ENCODE measurements around the gene CHST12. TPM values are rescaled to one million over a fixed set of nuclear protein-coding genes. Genes with fewer than 3 reads are reported as not detected.
"Not testable (repeated sequence)": the region's sequence is repeated elsewhere in the genome, so short reads cannot be mapped to it uniquely, and the experiment has no call there.

Gene CHST12
- total RNA-seq, 2 experiments from 2014 or later, result 64.6 to 65.1 TPM

DNA sequence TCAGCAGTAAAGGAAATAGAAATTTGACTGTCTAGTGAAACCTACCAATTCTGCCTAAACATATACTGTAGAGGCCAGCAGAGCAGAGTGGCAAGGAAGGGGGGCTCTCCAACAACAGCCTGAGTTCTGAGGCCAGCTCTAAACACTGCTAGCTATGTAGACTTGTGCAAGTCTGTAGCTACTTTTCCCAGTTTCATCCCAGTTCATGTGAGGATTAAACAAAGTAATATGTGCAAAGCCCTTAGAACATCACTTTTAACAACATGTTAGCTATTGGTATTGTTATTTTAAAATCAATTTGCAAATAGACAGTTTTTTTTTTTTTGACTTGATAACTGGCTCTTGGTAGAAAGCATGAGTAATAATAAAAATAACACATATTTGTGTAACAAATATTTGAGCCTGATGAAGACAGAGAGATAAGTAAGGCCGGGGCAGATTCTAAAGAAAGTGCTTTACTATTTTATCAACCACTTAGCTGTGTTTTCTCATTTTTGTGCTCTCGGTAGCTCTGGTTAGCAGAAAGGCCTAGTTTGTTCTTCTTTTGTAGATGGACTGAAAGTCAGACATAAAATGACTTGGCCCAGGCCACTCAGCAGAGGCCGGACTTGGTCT is 9.3 kb downstream of the CHST12 start:
- H3K4me1 Mint-ChIP-seq, result peaks cover 71% of the 10 kb centered on the region
- POLR2A ChIA-PET, result interaction anchor here (1.4 kb wide), 1 partner anchor 9 kb away, joined by 3 read pairs; the partner anchor contains the start of gene CHST12
- CTCF ChIA-PET, result interaction anchor here (1.4 kb wide), 2 partner anchors 19 to 56 kb away, joined by 4 to 7 read pairs; no protein-coding TSS in a partner anchor
- peaks cover 46% of the 10 kb centered on the region for H3K36me3 Mint-ChIP-seq (ENCODE audit: low read depth)
- no peak overlapping the region for H3K4me3 Mint-ChIP-seq
- no peaks in the 10 kb centered on the region for H3K9me3 Mint-ChIP-seq
- DNase-seq, result no peak
- no peak overlapping the region for H3K27ac Mint-ChIP-seq
- H3K27me3 Mint-ChIP-seq, result no peaks in the 10 kb centered on the region

DNA sequence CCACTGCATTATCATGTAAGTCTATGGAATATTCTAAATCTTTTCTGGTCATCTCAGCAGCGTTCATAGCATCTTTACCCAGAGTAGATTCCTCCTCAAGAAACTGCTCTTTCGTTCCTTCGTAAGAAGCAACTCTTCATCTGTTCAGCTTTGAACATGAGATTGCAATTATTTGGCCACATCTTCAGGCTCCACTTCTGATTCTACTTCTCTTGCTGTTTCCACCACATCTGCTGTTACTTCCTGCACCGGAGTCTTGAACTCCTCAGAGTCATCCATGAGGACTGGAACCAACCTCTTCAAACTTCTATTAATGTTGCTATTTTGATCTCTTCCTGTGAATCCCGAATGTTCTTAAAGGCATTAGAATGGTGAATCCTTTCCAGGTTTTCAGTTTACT is 12.7 kb downstream of the CHST12 start:
- no peak for DNase-seq
- ChIA-PET POLR2A (no interaction called here), CTCF (no interaction called here)
- peaks cover 59% of the 10 kb centered on the region for H3K4me1 Mint-ChIP-seq
- no peak overlapping the region for H3K27ac Mint-ChIP-seq
- no peaks in the 10 kb centered on the region for H3K27me3 Mint-ChIP-seq
- H3K9me3 Mint-ChIP-seq, result no peaks in the 10 kb centered on the region
- H3K4me3 Mint-ChIP-seq, result no peak overlapping the region
- H3K36me3 Mint-ChIP-seq (ENCODE audit: low read depth), result peaks cover 34% of the 10 kb centered on the region

DNA sequence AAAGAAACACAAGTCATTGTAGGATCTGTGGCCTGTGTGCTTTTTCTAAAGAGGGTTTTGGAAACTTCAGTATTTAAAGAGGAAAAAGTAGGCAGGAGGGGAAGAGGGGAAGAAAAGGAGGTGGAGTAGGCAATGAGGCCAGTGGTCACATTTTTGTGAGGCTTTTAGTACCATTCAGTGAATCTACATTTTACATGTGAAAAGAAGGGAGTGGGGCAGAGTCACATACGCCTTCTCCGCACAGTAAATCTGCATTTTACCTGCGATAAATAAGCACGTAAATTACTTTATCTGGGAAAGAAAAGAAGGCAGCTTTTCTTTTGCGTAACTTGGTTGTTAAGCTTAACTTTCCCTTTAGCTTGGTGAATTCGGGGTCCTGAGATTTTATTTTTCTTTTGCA is 13.2 kb downstream of the CHST12 start:
- no peak for DNase-seq
- Mint-ChIP-seq H3K4me1 (peaks cover 58% of the 10 kb centered on the region), H3K36me3 (ENCODE audit: low read depth) (peaks cover 34% of the 10 kb centered on the region), H3K9me3 (no peaks in the 10 kb centered on the region), H3K27me3 (no peaks in the 10 kb centered on the region), H3K4me3 (no peak overlapping the region), H3K27ac (no peak overlapping the region)
- ChIA-PET POLR2A (interaction anchor here (3.3 kb wide), 1 partner anchor 11 kb away, joined by 29 read pairs; no protein-coding TSS in a partner anchor), CTCF (interaction anchor here (0.7 to 1.4 kb wide), 2 partner anchors 9 to 14 kb away, joined by 3 to 5 read pairs; no protein-coding TSS in a partner anchor)

DNA sequence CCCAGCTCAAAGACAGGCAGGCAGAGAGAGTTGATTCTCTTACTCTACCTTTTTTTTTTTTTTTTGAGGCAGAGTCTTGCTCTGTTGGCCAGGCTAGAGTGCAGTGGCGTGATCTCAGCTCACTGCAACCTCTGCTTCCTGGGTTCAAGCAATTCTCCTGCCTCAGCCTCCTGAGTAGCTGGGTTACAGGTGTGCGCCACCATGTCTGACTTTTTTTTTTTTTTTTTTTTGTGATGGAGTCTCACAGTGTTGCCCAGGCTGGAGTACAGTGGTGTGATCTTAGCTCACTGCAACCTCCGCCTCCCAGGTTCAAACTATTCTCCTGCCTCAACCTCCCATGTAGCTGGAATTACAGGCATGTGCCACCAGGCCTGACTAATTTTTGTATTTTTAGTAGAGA is 13.8 kb downstream of the CHST12 start:
- H3K27me3 Mint-ChIP-seq, H3K4me3 Mint-ChIP-seq, H3K9me3 Mint-ChIP-seq, DNase-seq: not testable (repeated sequence)
- Mint-ChIP-seq H3K4me1 (peaks cover 56% of the 10 kb centered on the region), H3K27ac (peak overlapping the region; percentile 59), H3K36me3 (ENCODE audit: low read depth) (peaks cover 36% of the 10 kb centered on the region)
- CTCF ChIA-PET, result interaction anchor here (0.7 to 1.4 kb wide), 5 partner anchors 10 to 94 kb away, joined by 3 to 5 read pairs (median 4); no protein-coding TSS in a partner anchor
- POLR2A ChIA-PET, result interaction anchor here (3.3 kb wide), 1 partner anchor 11 kb away, joined by 29 read pairs; no protein-coding TSS in a partner anchor

DNA sequence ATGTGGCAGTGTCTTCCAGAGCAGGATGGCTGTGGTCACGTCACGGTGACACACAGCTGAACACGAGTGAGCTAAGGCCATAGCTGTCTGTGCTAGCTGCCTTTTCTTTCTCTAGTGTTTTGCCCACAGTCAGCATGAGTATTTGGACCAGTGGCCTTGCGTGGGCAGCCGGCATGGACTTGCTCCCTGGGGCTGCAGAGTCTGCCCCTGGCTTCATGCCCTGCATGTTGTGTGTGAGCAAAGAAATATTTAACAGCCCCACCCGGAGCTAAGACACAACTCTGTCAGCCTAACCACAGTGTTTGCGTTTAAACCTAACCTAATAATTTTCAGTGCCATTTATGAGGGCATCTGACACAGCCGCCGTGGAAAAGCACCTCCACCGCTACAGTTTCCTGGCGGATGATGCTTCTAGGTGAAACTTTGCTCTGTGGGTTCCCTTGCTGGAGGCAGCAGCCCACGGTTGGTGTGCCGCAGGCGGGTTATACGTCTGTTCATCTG is 14.6 kb downstream of the CHST12 start:
- Mint-ChIP-seq H3K27me3 (no peaks in the 10 kb centered on the region), H3K9me3 (no peaks in the 10 kb centered on the region), H3K36me3 (ENCODE audit: low read depth) (peaks cover 35% of the 10 kb centered on the region), H3K27ac (peak overlapping the region; percentile 59), H3K4me1 (peaks cover 48% of the 10 kb centered on the region), H3K4me3 (peak overlapping the region; percentile 25)
- ChIA-PET POLR2A (interaction anchor here (3.3 kb wide), 1 partner anchor 12 kb away, joined by 29 read pairs; no protein-coding TSS in a partner anchor), CTCF (interaction anchor here (0.7 to 1.7 kb wide), 5 partner anchors 11 to 93 kb away, joined by 3 to 8 read pairs (median 5); no protein-coding TSS in a partner anchor)
- peak; percentile 67 for DNase-seq

DNA sequence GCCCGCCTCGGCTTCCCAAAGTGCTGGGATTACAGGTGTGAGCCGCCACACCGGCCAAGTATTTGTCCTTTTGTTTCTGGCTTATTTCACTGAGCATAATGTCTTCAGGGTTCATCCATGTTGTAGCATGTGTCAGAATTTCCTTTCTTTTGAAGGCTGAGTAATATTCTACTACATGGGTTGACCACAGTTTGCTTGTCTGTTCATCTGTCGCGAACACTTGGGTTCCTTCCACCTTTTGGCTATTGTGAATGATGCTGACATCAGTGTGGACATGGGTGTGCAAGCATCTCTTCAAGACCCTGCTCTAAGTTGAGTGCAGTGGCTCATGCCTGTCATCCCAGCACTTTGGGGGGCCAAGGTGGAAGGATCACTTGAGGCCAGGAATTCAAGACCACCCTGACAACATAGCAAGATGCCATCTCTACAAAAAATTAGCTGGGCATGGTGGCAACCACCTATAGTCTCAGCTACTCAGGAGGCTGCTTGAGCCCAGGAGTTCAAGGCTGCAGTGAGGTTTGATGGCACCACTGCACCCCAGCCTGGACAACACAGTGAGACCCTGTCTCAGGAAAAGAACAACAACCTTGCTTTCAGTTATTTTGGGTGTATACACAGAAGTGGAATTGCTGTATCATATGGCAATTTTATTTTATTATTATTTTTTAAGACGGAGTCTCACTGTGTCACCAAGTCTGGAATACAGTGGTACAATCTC is 17.0 kb downstream of the CHST12 start:
- CTCF ChIA-PET, result interaction anchor here (0.6 to 0.9 kb wide), 2 partner anchors 11 to 206 kb away, joined by 4 to 5 read pairs; no protein-coding TSS in a partner anchor
- H3K4me3 Mint-ChIP-seq, result no peak overlapping the region

DNA sequence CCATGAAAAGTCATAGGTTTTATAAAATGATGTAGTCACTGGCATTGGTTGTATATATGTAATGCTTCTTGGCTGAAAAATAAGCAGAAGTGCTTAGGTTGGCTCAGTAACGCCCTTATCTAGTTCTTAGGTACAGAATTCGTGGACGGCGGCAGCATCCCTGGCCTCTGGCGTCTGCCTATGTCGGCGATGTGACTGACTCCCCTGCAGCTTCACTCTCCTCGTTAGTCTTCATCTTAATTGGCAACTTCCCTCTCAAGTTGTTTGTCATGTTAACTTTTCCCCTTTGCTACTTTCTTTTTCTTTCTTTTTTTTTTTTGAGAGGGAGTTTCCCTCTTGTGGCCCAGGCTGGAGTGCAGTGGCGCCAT is 18.5 kb downstream of the CHST12 start:
- Mint-ChIP-seq H3K9me3 (no peaks in the 10 kb centered on the region), H3K4me3 (no peak overlapping the region), H3K36me3 (ENCODE audit: low read depth) (peaks cover 11% of the 10 kb centered on the region), H3K4me1 (peaks cover 35% of the 10 kb centered on the region), H3K27ac (no peak overlapping the region), H3K27me3 (no peaks in the 10 kb centered on the region)
- CTCF ChIA-PET, result interaction anchor here (0.7 kb wide), 1 partner anchor 259 kb away, joined by 3 read pairs; no protein-coding TSS in a partner anchor
- DNase-seq, result no peak
- POLR2A ChIA-PET, result no interaction called here

More for the DNA sequence above, 17.0 kb downstream of the CHST12 start:
- Mint-ChIP-seq H3K9me3 (no peaks in the 10 kb centered on the region), H3K4me1 (peaks cover 40% of the 10 kb centered on the region), H3K27ac (no peak overlapping the region), H3K36me3 (ENCODE audit: low read depth) (peaks cover 24% of the 10 kb centered on the region), H3K27me3 (no peaks in the 10 kb centered on the region)
- POLR2A ChIA-PET, result no interaction called here
- DNase-seq, result no peak

DNA sequence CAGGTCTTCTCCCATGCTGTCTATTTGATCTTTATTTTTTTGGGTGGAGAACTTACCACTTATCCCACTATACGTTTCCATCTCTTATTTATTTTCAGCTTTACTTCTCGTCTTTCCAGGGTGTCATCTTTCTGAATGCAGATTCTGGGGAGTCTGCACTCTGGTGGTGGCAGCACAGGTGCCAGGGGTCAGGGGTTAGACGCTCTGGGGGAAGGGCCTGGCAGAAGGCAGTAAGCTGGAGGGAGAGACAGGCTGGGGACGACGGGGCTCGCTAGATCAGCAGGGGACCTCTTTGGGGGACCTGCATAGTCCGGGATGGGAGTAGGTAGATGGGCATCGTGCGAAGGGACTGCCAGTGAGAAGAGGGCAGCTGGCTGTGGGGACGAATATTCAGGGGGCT is 22.3 kb downstream of the CHST12 start:
- Mint-ChIP-seq H3K4me3 (no peak overlapping the region), H3K36me3 (ENCODE audit: low read depth) (peaks cover 16% of the 10 kb centered on the region), H3K27me3 (no peaks in the 10 kb centered on the region), H3K9me3 (peaks cover 1% of the 10 kb centered on the region), H3K4me1 (peaks cover 31% of the 10 kb centered on the region), H3K27ac (no peak overlapping the region)
- ChIA-PET POLR2A (no interaction called here), CTCF (interaction anchor here (0.6 kb wide), 1 partner anchor 19 kb away, joined by 3 read pairs; no protein-coding TSS in a partner anchor)
- DNase-seq, result no peak

DNA sequence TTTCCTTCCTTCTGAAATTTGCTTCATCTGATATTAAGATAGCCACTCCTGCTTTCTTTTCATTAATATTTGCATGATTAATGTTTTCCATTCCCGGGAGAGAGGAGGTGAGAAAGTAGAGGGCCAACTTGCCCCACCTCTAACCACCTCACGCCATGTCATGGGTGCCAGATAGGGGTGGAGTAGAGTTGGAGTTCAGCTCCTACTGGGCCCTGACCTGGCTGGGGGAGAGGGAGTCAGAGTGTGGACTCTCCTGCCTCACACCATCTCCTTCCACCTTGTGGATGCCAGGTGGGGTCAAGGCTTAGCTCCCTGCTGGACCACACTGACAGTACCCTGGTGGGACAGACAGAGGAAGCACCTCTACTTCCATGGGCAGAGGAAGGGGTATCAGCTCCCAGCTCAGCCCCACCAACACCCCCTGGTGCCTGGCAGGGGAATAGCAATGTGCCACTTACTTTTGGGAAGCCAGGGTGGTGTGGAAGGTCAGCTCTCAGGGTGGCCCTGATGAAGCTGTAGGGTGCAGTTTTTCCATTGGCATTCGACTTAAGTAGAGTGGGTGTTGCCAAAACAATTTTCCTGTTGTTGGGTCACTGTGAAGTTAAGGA is 28.0 kb downstream of the CHST12 start:
- H3K4me1 Mint-ChIP-seq, result peaks cover 30% of the 10 kb centered on the region
- POLR2A ChIA-PET, result interaction anchor here (0.7 to 3.6 kb wide), 3 partner anchors 24 to 40 kb away, joined by 3 to 16 read pairs (median 3); partner anchors contain the start of gene CHST12
- no peaks in the 10 kb centered on the region for H3K27me3 Mint-ChIP-seq
- peaks cover 54% of the 10 kb centered on the region for H3K36me3 Mint-ChIP-seq (ENCODE audit: low read depth)
- DNase-seq, result peak; percentile 50
- peaks cover 6% of the 10 kb centered on the region for H3K9me3 Mint-ChIP-seq
- H3K4me3 Mint-ChIP-seq, result no peak overlapping the region
- no peak overlapping the region for H3K27ac Mint-ChIP-seq
- CTCF ChIA-PET, result interaction anchor here (1.0 to 1.7 kb wide), 12 partner anchors 10 to 78 kb away, joined by 3 to 11 read pairs (median 4); partner anchors contain the start of genes CHST12 and EIF3B

DNA sequence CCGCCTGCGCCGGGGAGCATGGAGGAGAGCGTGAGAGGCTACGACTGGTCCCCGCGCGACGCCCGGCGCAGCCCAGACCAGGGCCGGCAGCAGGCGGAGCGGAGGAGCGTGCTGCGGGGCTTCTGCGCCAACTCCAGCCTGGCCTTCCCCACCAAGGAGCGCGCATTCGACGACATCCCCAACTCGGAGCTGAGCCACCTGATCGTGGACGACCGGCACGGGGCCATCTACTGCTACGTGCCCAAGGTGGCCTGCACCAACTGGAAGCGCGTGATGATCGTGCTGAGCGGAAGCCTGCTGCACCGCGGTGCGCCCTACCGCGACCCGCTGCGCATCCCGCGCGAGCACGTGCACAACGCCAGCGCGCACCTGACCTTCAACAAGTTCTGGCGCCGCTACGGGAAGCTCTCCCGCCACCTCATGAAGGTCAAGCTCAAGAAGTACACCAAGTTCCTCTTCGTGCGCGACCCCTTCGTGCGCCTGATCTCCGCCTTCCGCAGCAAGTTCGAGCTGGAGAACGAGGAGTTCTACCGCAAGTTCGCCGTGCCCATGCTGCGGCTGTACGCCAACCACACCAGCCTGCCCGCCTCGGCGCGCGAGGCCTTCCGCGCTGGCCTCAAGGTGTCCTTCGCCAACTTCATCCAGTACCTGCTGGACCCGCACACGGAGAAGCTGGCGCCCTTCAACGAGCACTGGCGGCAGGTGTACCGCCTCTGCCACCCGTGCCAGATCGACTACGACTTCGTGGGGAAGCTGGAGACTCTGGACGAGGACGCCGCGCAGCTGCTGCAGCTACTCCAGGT is 29.7 kb downstream of the CHST12 start:
- ChIA-PET POLR2A (interaction anchor here (3.6 kb wide), 1 partner anchor 26 kb away, joined by 16 read pairs; no protein-coding TSS in a partner anchor), CTCF (interaction anchor here (1.4 kb wide), 1 partner anchor 29 kb away, joined by 6 read pairs; the partner anchor contains the start of gene CHST12)
- peaks cover 6% of the 10 kb centered on the region for H3K9me3 Mint-ChIP-seq
- peaks cover 28% of the 10 kb centered on the region for H3K4me1 Mint-ChIP-seq
- H3K27me3 Mint-ChIP-seq, result no peaks in the 10 kb centered on the region
- DNase-seq, result no peak
- H3K36me3 Mint-ChIP-seq (ENCODE audit: low read depth), result peaks cover 62% of the 10 kb centered on the region
- no peak overlapping the region for H3K4me3 Mint-ChIP-seq
- H3K27ac Mint-ChIP-seq, result no peak overlapping the region

DNA sequence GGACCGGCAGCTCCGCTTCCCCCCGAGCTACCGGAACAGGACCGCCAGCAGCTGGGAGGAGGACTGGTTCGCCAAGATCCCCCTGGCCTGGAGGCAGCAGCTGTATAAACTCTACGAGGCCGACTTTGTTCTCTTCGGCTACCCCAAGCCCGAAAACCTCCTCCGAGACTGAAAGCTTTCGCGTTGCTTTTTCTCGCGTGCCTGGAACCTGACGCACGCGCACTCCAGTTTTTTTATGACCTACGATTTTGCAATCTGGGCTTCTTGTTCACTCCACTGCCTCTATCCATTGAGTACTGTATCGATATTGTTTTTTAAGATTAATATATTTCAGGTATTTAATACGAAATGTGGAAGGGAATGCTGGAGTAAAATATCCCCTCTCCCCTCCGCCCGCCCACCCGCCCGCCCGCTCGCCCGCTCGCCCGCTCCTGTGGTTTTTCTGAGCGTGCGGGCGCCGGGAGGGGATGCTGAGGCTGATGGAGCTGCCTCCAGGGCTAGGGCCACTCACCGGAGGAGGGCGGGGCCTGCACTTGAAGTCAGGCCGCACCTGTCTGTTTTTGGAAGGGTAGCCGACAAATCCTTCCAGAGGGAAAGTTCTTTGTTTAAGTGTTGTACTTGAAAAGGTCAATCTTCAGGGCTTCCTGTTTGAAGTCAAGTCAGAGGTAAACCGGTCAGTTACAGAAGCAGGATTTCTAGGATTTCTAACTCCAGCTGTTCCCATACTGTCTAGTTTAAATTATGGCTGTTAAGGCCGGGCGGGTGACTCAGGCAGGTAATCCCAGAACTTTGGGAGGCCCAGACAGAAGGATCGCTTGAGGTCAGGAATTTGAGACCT is 30.5 kb downstream of the CHST12 start:
- H3K4me1 Mint-ChIP-seq, result peaks cover 22% of the 10 kb centered on the region
- CTCF ChIA-PET, result no interaction called here
- H3K36me3 Mint-ChIP-seq (ENCODE audit: low read depth), result peaks cover 66% of the 10 kb centered on the region
- POLR2A ChIA-PET, result interaction anchor here (3.6 kb wide), 1 partner anchor 27 kb away, joined by 16 read pairs; no protein-coding TSS in a partner anchor
- no peak for DNase-seq
- no peak overlapping the region for H3K4me3 Mint-ChIP-seq
- no peak overlapping the region for H3K27ac Mint-ChIP-seq
- peaks cover 6% of the 10 kb centered on the region for H3K9me3 Mint-ChIP-seq
- H3K27me3 Mint-ChIP-seq, result no peaks in the 10 kb centered on the region

Data from activated CD4-positive, alpha-beta memory T cell treated with anti-CD3 and anti-CD28 coated beads, Interleukin-2, amount 10 ng/mL, durations not matched to agents 7 days and 5 days (primary cell).